ENCODE measurements around the gene TRIM14.

TRIM14 gene

GRCh38 chr9:98057138-98057799 lies 61.8 kb downstream of the TRIM14 start:
- no peak for TF ChIP-seq ZFP30 (CRISPR knock-in tag; IDR thresholded peaks at IDR 0.05)
- TF ChIP-seq ESRRG (CRISPR knock-in tag; IDR thresholded peaks at IDR 0.05), result no peak
- no peak for TF ChIP-seq ISL1 (CRISPR knock-in tag; IDR thresholded peaks at IDR 0.05)
- TF ChIP-seq SNAI2 (CRISPR knock-in tag; IDR thresholded peaks at IDR 0.05), result no peak
- no peak for TF ChIP-seq BACH2 (CRISPR knock-in tag; IDR thresholded peaks at IDR 0.05; ENCODE audit: borderline replicate concordance)
- no peak for TF ChIP-seq OSR1 (CRISPR knock-in tag; IDR thresholded peaks at IDR 0.05)
- no peak for TF ChIP-seq CSDC2 (CRISPR knock-in tag; IDR thresholded peaks at IDR 0.05)
- TF ChIP-seq ZNF70 (CRISPR knock-in tag; IDR thresholded peaks at IDR 0.05), result no peak
- TF ChIP-seq RARB (CRISPR knock-in tag; IDR thresholded peaks at IDR 0.05), result no peak
- no peak for TF ChIP-seq PATZ1 (CRISPR knock-in tag; IDR thresholded peaks at IDR 0.05; ENCODE audit: borderline replicate concordance)
- TF ChIP-seq ZC3H10 (CRISPR knock-in tag; IDR thresholded peaks at IDR 0.05), result no peak
- peak; percentile 5 for ATAC-seq

GRCh38 chr9:98056269-98057137 lies 62.5 kb downstream of the TRIM14 start, which contains the start of gene NANS:
Gene NANS (plus strand): TSS chr9:98056732. CDS start chr9:98056809, 77 bp downstream.
- no peak for TF ChIP-seq ZNF8 (CRISPR knock-in tag; IDR thresholded peaks at IDR 0.05)
- TF ChIP-seq ZFP30 (CRISPR knock-in tag; IDR thresholded peaks at IDR 0.05), result no peak
- TF ChIP-seq SNAI2 (CRISPR knock-in tag; IDR thresholded peaks at IDR 0.05), result no peak
- no peak for TF ChIP-seq RARB (CRISPR knock-in tag; IDR thresholded peaks at IDR 0.05)
- TF ChIP-seq PPARA (CRISPR knock-in tag; IDR thresholded peaks at IDR 0.05; ENCODE audit: borderline replicate concordance), result no peak
- TF ChIP-seq POU6F1 (CRISPR knock-in tag; IDR thresholded peaks at IDR 0.05; ENCODE audit: borderline replicate concordance, low read depth), result no peak
- TF ChIP-seq ZFP3 (CRISPR knock-in tag; IDR thresholded peaks at IDR 0.05), result no peak
- no peak for TF ChIP-seq ZNF70 (CRISPR knock-in tag; IDR thresholded peaks at IDR 0.05)
- peak; percentile 98 for ATAC-seq

GRCh38 chr9:98054376-98054951 lies 64.6 kb downstream of the TRIM14 start:
- no peak for ATAC-seq
- TF ChIP-seq ZNF8 (CRISPR knock-in tag; IDR thresholded peaks at IDR 0.05) (no peak), ZFP3 (CRISPR knock-in tag; IDR thresholded peaks at IDR 0.05) (no peak), CSRNP3 (CRISPR knock-in tag; IDR thresholded peaks at IDR 0.05) (no peak), BACH2 (CRISPR knock-in tag; IDR thresholded peaks at IDR 0.05; ENCODE audit: borderline replicate concordance) (no peak)

GRCh38 chr9:98050351-98050750 lies 68.7 kb downstream of the TRIM14 start:
- no peak for ATAC-seq
- TF ChIP-seq ISL1 (CRISPR knock-in tag; IDR thresholded peaks at IDR 0.05) (no peak), ZC3H10 (CRISPR knock-in tag; IDR thresholded peaks at IDR 0.05) (no peak), CREB5 (CRISPR knock-in tag; IDR thresholded peaks at IDR 0.05; ENCODE audit: low read depth) (no peak), ESRRG (CRISPR knock-in tag; IDR thresholded peaks at IDR 0.05) (no peak), CSRNP3 (CRISPR knock-in tag; IDR thresholded peaks at IDR 0.05) (no peak), PATZ1 (CRISPR knock-in tag; IDR thresholded peaks at IDR 0.05; ENCODE audit: borderline replicate concordance) (no peak), POU6F1 (CRISPR knock-in tag; IDR thresholded peaks at IDR 0.05; ENCODE audit: borderline replicate concordance, low read depth) (no peak), ZNF8 (CRISPR knock-in tag; IDR thresholded peaks at IDR 0.05) (no peak), ZNF565 (CRISPR knock-in tag; conservative IDR thresholded peaks at IDR 0.05; ENCODE audit: low read depth) (no peak), OSR1 (CRISPR knock-in tag; IDR thresholded peaks at IDR 0.05) (no peak), TOX (CRISPR knock-in tag; IDR thresholded peaks at IDR 0.05; ENCODE audit: borderline replicate concordance) (no peak), TCF4 (CRISPR knock-in tag; IDR thresholded peaks at IDR 0.05; ENCODE audit: borderline replicate concordance) (no peak)
